DMS53 treated with DMSO at 0.1 percent for 48 hours (cell line): ENCODE results near the gene WHAMM.
"Not testable (repeated sequence)": the region's sequence is repeated elsewhere in the genome, so short reads cannot be mapped to it uniquely, and the experiment has no call there.

Experiments used
- DNase-seq: peaks from one replicate; lab custom pipeline; 2025; ENCODE audit not compliant: unreplicated experiment; lab: John Stamatoyannopoulos, UW

Gene WHAMM

GRCh38 chr15:82862886-82863285, 53.5 kb downstream of the WHAMM start:
- no peak for DNase-seq

DNA sequence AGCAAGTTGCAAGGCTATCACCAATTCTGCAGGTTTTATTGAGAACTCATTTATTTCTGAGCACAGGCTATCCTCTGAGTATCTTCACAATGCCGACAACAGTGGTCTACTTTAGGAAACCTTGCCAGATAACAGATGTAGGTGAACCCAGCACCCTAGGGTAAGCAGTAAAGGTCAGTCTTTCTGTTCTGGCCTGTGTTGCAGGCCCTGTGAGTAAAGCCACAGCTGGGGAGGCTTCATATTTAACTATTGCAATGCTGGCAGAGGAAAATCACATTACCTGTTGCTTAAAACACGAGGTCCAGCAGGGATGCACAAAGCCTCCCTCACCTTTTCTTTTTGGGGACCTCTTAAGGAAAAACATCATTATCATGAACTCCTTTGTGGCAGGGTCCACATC, 55.5 kb downstream of the WHAMM start:
- DNase-seq, result no peak

GRCh38 chr15:82865581-82865980, 56.2 kb downstream of the WHAMM start:
- DNase-seq, result not testable (repeated sequence)

DNA sequence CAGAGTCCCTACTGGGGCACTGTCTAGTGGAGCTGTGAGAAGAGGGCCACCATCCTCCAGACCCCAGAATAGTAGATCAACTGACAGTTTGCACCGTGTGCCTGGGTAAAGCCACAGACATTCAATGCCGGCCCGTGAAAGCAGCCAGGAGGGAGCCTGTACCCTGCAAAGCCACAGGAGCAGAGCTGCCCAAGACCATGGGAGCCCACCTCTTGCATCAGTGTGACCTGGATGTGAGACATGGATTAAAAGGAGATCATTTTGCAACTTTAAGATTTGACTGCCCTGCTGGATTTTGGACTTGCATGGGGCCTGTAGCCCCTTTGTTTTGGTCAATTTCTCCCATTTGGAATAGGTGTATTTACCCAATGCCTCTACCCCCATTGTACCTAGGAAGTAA, 56.6 kb downstream of the WHAMM start:
- DNase-seq, result not testable (repeated sequence)

GRCh38 chr15:82870727-82871320, 61.4 kb downstream of the WHAMM start:
- DNase-seq, result no peak

- DNase-seq, result no peak
Observed at GRCh38 chr15:82871358-82871757, 61.9 kb downstream of the WHAMM start.

GRCh38 chr15:82871832-82872484, 62.5 kb downstream of the WHAMM start:
- DNase-seq, result no peak

GRCh38 chr15:82873000-82873680, 63.7 kb downstream of the WHAMM start:
- no peak for DNase-seq

DNA sequence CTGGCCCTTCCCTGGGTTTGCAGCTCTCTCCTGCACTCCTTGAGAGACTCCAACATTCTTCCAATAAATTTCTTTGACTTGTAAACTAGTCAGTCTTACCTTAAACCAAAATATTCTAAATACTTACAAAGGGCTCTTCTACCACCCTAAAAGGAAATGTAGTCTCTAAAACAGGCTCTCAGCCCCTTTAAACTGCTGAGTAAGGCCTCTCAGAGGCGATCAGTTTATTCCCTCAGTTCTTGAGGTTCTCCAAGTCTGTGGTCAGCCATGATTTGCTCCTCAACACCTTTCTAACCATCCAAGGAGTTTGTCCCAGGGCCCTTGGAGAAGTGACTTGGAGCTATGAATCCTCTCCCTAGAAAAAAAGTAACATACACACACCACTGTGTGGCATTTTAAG, 64.8 kb downstream of the WHAMM start:
- DNase-seq, result no peak

GRCh38 chr15:82874961-82875360, 65.5 kb downstream of the WHAMM start:
- DNase-seq, result no peak

GRCh38 chr15:82875411-82876003, 66.1 kb downstream of the WHAMM start:
- DNase-seq, result no peak

DNA sequence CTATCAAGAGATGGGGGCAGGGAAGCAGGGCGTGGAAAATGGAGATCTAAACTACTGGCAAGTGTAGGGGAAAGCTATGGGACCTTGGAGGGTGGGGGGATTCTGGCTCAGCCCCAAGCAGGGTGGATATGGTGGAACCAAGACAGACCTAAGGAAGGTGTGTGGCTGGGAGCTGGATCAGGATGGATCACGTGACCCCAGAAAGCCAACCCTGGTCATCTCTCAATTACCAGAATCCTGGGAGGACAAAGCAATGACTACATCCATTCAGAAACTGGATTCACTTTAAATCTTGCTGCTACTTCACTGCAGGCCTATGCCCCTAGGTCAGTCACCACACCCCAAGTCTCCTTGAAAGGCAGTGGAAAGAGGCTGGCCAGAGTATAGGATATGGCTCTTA, 68.4 kb downstream of the WHAMM start:
- DNase-seq, result no peak

DNA sequence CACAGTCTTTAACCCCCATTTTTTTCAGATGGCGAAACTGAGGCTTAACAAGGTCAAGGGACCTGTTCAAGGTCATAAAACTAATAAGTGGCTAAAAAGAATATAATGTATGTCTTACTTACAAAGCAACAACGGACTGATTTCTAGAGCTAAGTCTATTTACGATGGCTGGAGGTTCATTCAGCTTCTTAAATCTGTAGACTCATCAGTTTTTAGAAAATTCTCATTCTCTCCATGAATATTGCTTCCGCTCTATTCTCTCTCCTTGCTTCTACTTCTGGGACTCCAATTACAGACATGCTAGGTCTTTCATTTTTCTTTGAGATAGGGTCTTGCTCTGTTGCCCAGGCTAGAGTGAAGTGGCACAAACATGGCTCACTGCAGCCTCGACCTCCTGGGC, 68.9 kb downstream of the WHAMM start:
- DNase-seq, result no peak

GRCh38 chr15:82880704-82881103, 71.3 kb downstream of the WHAMM start:
- DNase-seq, result no peak

GRCh38 chr15:82881747-82882146, 72.3 kb downstream of the WHAMM start:
- no peak for DNase-seq

DNA sequence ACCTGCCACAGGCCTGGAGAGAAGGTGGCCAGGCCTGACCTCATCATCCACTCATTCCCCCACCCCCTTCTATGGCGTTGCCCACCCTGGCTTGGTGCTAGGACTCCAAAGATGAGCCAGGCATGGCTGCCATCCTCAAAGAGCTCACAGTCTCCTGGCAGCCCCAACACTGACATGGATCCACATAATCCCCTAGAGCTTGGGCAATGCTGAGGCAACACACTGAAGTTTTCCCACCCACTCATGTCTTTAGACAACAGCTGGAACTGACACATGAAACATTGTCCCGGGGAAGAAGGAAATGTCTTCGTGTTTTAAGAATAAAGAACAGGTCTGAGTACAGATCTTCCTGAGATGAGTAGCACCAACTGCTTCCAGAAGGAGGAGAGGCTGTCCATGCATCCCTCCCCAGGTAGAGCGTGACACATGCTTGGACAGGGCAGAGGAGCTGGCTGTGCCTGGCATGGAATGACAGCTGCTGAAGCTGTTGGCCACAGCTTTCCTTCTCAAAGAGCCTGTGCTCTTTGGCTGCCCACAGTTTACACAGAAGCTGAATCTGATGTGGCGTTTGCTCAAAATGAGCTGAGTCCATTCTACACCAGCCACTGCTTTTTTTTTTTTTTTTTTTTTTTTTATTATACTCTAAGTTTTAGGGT, 73.0 kb downstream of the WHAMM start:
- no peak for DNase-seq
